A549 (cell line): Measurements from ENCODE around the gene SHLD2. TPM values are rescaled to one million over a fixed set of nuclear protein-coding genes. Genes with fewer than 3 reads are reported as not detected.
"Not testable (repeated sequence)": the region's sequence is repeated elsewhere in the genome, so short reads cannot be mapped to it uniquely, and the experiment has no call there.

Experiments
- ATAC-seq, 2 experiments: fragments of 200-7000 bp in 1 of 2; fragments of >200 bp in 1 of 2; cut with Nextera tagmentation in 1 of 2; cut with Tn5 transposase in 1 of 2; 3 replicates each; pipeline versions ENCODE4 v1.8.0 to v1.9.1; 2018 to 2020; ENCODE audit warnings: mild to moderate bottlenecking in 1 of 2, moderate library complexity in 1 of 2
- CTCF ChIA-PET: fragments of 300-600 bp; sonication (Branson Sonifier 250); formaldehyde crosslinking; extraction: SDS; loops from one replicate; lab custom pipeline; 2021; ENCODE audit warnings: antibody characterized with exemption, inconsistent platforms; lab: Yijun Ruan, JAX
- POLR2A ChIA-PET: fragments of 350-600 bp; formaldehyde crosslinking; extraction: SDS; loops from one replicate; lab custom pipeline; 2021; ENCODE audit warnings: antibody characterized with exemption, inconsistent platforms; lab: Yijun Ruan, JAX
- DNase-seq, 2 experiments: peaks; one replicate each; pipeline versions ENCODE4 v3.0.0 to v3.0.0-alpha.2; 2011 to 2016; ENCODE audit warnings: low read depth in 1 of 2, low spot score in 1 of 2
- FAIRE-seq: peaks from 2 replicates; lab custom pipeline; 2011; peaks lifted over from hg19 to GRCh38; lab: Jason Lieb, UNC
- H3K27ac ChIP-seq, 2 experiments: fragments of >200 bp; sonication (Bioruptor Twin); formaldehyde crosslinking; 3 replicates each; pipeline ENCODE4 v1.5.1; 2016 to 2017
- H3K4me1 ChIP-seq: fragments of >200 bp; sonication (Bioruptor Twin); formaldehyde crosslinking; 3 replicates; pipeline ENCODE4 v1.6.1; 2016
- H3K4me2 ChIP-seq: fragments of >200 bp; sonication (Bioruptor Twin); formaldehyde crosslinking; 3 replicates; pipeline ENCODE4 v1.6.1; 2016
- H3K4me3 ChIP-seq: fragments of >200 bp; sonication (Bioruptor Twin); formaldehyde crosslinking; 3 replicates; pipeline ENCODE4 v1.5.1; 2016
- H3K9me3 ChIP-seq: fragments of >200 bp; sonication (Bioruptor Twin); formaldehyde crosslinking; 3 replicates; pipeline ENCODE4 v1.6.1; 2016
- BHLHE40 ChIP-seq: IDR thresholded peaks from 2 replicates; pipeline ENCODE4 v1.6.1; 2012; ENCODE audit warnings: low read depth, low read length, inconsistent platforms
- CEBPB ChIP-seq, 2 experiments: fragments of >200 bp in 1 of 2; sonication (Bioruptor Twin) in 1 of 2; formaldehyde crosslinking in 1 of 2; IDR thresholded peaks; 2 replicates each; pipeline ENCODE4 v1.6.1; 2012 to 2016
- EHF ChIP-seq: fragments of 250-450 bp; sonication (Bioruptor Pico); IDR thresholded peaks from 2 replicates; pipeline ENCODE4 v1.5.0; 2020; ENCODE audit warnings: mild to moderate bottlenecking
- FOSL2 ChIP-seq, 2 experiments: fragments of 450-650 bp in 1 of 2; fragments of >200 bp in 1 of 2; sonication (Bioruptor Twin) in 1 of 2; formaldehyde crosslinking; IDR thresholded peaks; 2 replicates each; pipeline versions ENCODE4 v1.5.0 to v1.6.1; 2016 to 2020; ENCODE audit warnings: mild to moderate bottlenecking in 1 of 2, moderate library complexity in 1 of 2
- HDAC2 ChIP-seq: fragments of 200-600 bp; sonication (generic); IDR thresholded peaks from 2 replicates; pipeline ENCODE4 v1.6.1; 2016
- HES2 ChIP-seq: fragments of >200 bp; sonication (Bioruptor Twin); formaldehyde crosslinking; IDR thresholded peaks from 2 replicates; pipeline ENCODE4 v1.6.1; 2016
- HOXA7 ChIP-seq: fragments of 250-450 bp; sonication (Bioruptor Pico); IDR thresholded peaks from 2 replicates; pipeline ENCODE4 v1.5.0; 2020; ENCODE audit warnings: mild to moderate bottlenecking, moderate library complexity
- JUNB ChIP-seq: fragments of >200 bp; sonication (Bioruptor Twin); formaldehyde crosslinking; IDR thresholded peaks from 2 replicates; pipeline ENCODE4 v1.6.1; 2016
- KDM1A ChIP-seq: fragments of 200-600 bp; sonication (generic); IDR thresholded peaks from 2 replicates; pipeline ENCODE4 v1.6.1; 2016; ENCODE audit warnings: low read depth, mild to moderate bottlenecking
- KDM5A ChIP-seq: fragments of 200-600 bp; sonication (generic); IDR thresholded peaks from 2 replicates; pipeline ENCODE4 v1.6.1; 2016; ENCODE audit warnings: antibody characterized with exemption, mild to moderate bottlenecking
- MAFK ChIP-seq: fragments of 450-650 bp; IDR thresholded peaks from 2 replicates; pipeline ENCODE4 v1.6.1; 2014; ENCODE audit not compliant: partially characterized antibody
- MAZ ChIP-seq: fragments of 150-350 bp; IDR thresholded peaks from 2 replicates; pipeline ENCODE4 v1.6.1; 2014; ENCODE audit warnings: antibody characterized with exemption, low read depth, low read length, borderline replicate concordance
- MYC ChIP-seq: IDR thresholded peaks from 2 replicates; pipeline ENCODE4 v1.6.1; 2012; ENCODE audit warnings: mild to moderate bottlenecking, inconsistent platforms, low read length, improper control_type of control experiment, borderline replicate concordance
- NFE2L2 ChIP-seq: fragments of 150-350 bp; conservative IDR thresholded peaks from 2 replicates; pipeline ENCODE4 v1.6.1; 2014; ENCODE audit warnings: low read length
- NR3C1 ChIP-seq: fragments of >200 bp; sonication (Bioruptor Twin); formaldehyde crosslinking; IDR thresholded peaks from 3 replicates; pipeline ENCODE4 v1.6.1; 2017
- POLR2A ChIP-seq: IDR thresholded peaks from 2 replicates; pipeline ENCODE4 v1.6.1; 2012; ENCODE audit warnings: mild to moderate bottlenecking, low read length
- POLR2AphosphoS2 ChIP-seq: conservative IDR thresholded peaks from 2 replicates; pipeline ENCODE4 v1.6.1; 2012; ENCODE audit warnings: low read length, improper control_type of control experiment, inconsistent platforms
- RARB ChIP-seq: fragments of 250-450 bp; sonication (Bioruptor Pico); IDR thresholded peaks from 2 replicates; pipeline ENCODE4 v1.8.0; 2021; ENCODE audit warnings: mild to moderate bottlenecking, moderate library complexity
- RCOR1 ChIP-seq: fragments of 150-350 bp; IDR thresholded peaks from 2 replicates; pipeline ENCODE4 v1.6.1; 2014; ENCODE audit warnings: antibody characterized with exemption, low read length, low read depth
- REST ChIP-seq: fragments of 200-600 bp; sonication (generic); IDR thresholded peaks from 2 replicates; pipeline ENCODE4 v1.6.1; 2016; ENCODE audit warnings: antibody characterized with exemption, mild to moderate bottlenecking, moderate library complexity
- RFX5 ChIP-seq: fragments of 450-650 bp; IDR thresholded peaks from 2 replicates; pipeline ENCODE4 v1.7.1; 2014; ENCODE audit warnings: antibody characterized with exemption, mild to moderate bottlenecking, moderate library complexity
- SMC3 ChIP-seq: fragments of >200 bp; sonication (Bioruptor Twin); formaldehyde crosslinking; IDR thresholded peaks from 3 replicates; pipeline ENCODE4 v1.6.1; 2018; ENCODE audit warnings: inconsistent platforms
- SREBF2 ChIP-seq: fragments of 450-650 bp; IDR thresholded peaks from 2 replicates; pipeline ENCODE4 v1.6.1; 2014; ENCODE audit warnings: mild to moderate bottlenecking, moderate library complexity
- TFCP2L1 ChIP-seq: fragments of 250-450 bp; sonication (Bioruptor Pico); IDR thresholded peaks from 2 replicates; pipeline ENCODE4 v1.5.0; 2021; ENCODE audit warnings: mild to moderate bottlenecking
- USF2 ChIP-seq: fragments of 450-650 bp; IDR thresholded peaks from 2 replicates; pipeline ENCODE4 v1.6.1; 2014; ENCODE audit warnings: antibody characterized with exemption
- ZC3H11A ChIP-seq: fragments of 450-650 bp; IDR thresholded peaks from 2 replicates; pipeline ENCODE4 v1.6.1; 2014; ENCODE audit warnings: antibody characterized with exemption, mild to moderate bottlenecking
- ZNF302 ChIP-seq: fragments of 250-450 bp; sonication (Bioruptor Pico); IDR thresholded peaks from 2 replicates; pipeline ENCODE4 v1.9.0; 2021; ENCODE audit warnings: inconsistent platforms, mild to moderate bottlenecking, moderate library complexity
- WGBS: methylation state at CpG from one replicate; pipeline ENCODE4 v1.1.6; 2017; ENCODE audit errors: missing lambda C conversion rate; 5-methylcytosine and 5-hydroxymethylcytosine counted together
- polyA plus RNA-seq, 4 experiments: library from polyadenylated mRNA; depleted of rRNA in 3 of 4; stranded (reverse); fragments of >200 nt; fragmentation: RNase III in 1 of 4; extraction: RNeasy Plus Mini Kit Qiagen cat#74134 plus additional on column Dnase treatment in 1 of 4; gene quantifications; 2 replicates in 3 of 4; 3 replicates in 1 of 4; pipeline ENCODE4 v1.2.3, GENCODE V29; 2011 to 2017

The SHLD2 gene
- polyA plus RNA-seq, 2 of the 4 experiments (the other 2 are of a cell fraction) = 22.9 to 45.4 TPM

- Histone ChIP-seq H3K27ac (no peak overlapping the region), H3K9me3 (no peaks in the 10 kb centered on the region), H3K4me2 (no peak overlapping the region), H3K4me1 (no peaks in the 10 kb centered on the region), H3K4me3 (no peak overlapping the region)
- TF ChIP-seq POLR2A (no peak), SMC3 (no peak), HOXA7 (no peak), NR3C1 (no peak), USF2 (no peak), NFE2L2 (no peak), HES2 (no peak), RCOR1 (no peak), CEBPB (IDR thresholded peaks at IDR 0.05) (no peak), EHF (no peak), MYC (no peak), BHLHE40 (no peak), KDM1A (no peak), MAFK (no peak), KDM5A (no peak), TFCP2L1 (CRISPR knock-in tag) (no peak), ZC3H11A (no peak), POLR2AphosphoS2 (no peak), HDAC2 (no peak), REST (no peak)
- FAIRE-seq (no peak), ATAC-seq (no peak), DNase-seq (no peak)
- ChIA-PET CTCF (interaction anchor here (0.8 to 1.2 kb wide), 3 partner anchors 12 to 132 kb away, joined by 3 read pairs; no protein-coding TSS in a partner anchor), POLR2A (no interaction called here)
- 86% methylated on average over 2 of the region's 2 CpGs for WGBS
Measured at GRCh38 chr10:87072449-87072848, 22.6 kb upstream of the SHLD2 start.

GRCh38 chr10:87076421-87076820 lies 18.6 kb upstream of the SHLD2 start:
- 92% methylated on average over 2 of the region's 2 CpGs for WGBS
- POLR2A ChIA-PET, FAIRE-seq: not testable (repeated sequence)

GRCh38 chr10:87079106-87079836 lies 15.7 kb upstream of the SHLD2 start:
- no peak overlapping the region for H3K4me2 ChIP-seq
- no peak for DNase-seq
- ATAC-seq = peak in 1 of 2 experiments; percentile 33; a peak in 1 of 6 replicates
- no peak for FAIRE-seq
- no peak overlapping the region for H3K27ac ChIP-seq
- TF ChIP-seq FOSL2 (IDR thresholded peaks at IDR 0.05) = no peak
- no peak for TF ChIP-seq FOSL2 (CRISPR knock-in tag; IDR thresholded peaks at IDR 0.05)
- TF ChIP-seq SREBF2 = no peak
- TF ChIP-seq JUNB = no peak
- TF ChIP-seq HOXA7 = no peak
- no peak for TF ChIP-seq USF2
- no peak for TF ChIP-seq ZNF302
- TF ChIP-seq RARB (CRISPR knock-in tag) = no peak
- no peak for TF ChIP-seq HDAC2
- TF ChIP-seq RFX5 = no peak
- TF ChIP-seq KDM5A = no peak
- TF ChIP-seq MAZ = no peak
- no peak for TF ChIP-seq MAFK
- TF ChIP-seq CEBPB (IDR thresholded peaks at IDR 0.05) = no peak
- H3K9me3 ChIP-seq = no peaks in the 10 kb centered on the region
- no peak overlapping the region for H3K4me3 ChIP-seq
- ChIA-PET CTCF (no interaction called here), POLR2A (interaction anchor here (0.7 kb wide), 1 partner anchor 13 kb away, joined by 3 read pairs; no protein-coding TSS in a partner anchor)
- H3K4me1 ChIP-seq = peaks cover 26% of the 10 kb centered on the region
- 77% methylated on average over 11 of the region's 11 CpGs for WGBS

More at GRCh38 chr10:87076421-87076820, 18.6 kb upstream of the SHLD2 start:
- not testable (repeated sequence) for H3K9me3 ChIP-seq, H3K27ac ChIP-seq, DNase-seq, H3K4me3 ChIP-seq, ATAC-seq, H3K4me1 ChIP-seq, H3K4me2 ChIP-seq
- CTCF ChIA-PET = interaction anchor here (0.6 kb wide), 1 partner anchor 555 kb away, joined by 3 read pairs; no protein-coding TSS in a partner anchor

GRCh38 chr10:87080621-87081020 lies 14.4 kb upstream of the SHLD2 start:
- POLR2A ChIA-PET, H3K4me3 ChIP-seq, H3K4me2 ChIP-seq, ATAC-seq, CTCF ChIA-PET, FAIRE-seq, H3K27ac ChIP-seq, H3K9me3 ChIP-seq, DNase-seq: not testable (repeated sequence)
- peaks cover 35% of the 10 kb centered on the region for H3K4me1 ChIP-seq
- 100% methylated on average over 2 of the region's 31 CpGs for WGBS
